Skeletal muscle tissue (tissue), 4 donors: ENCODE data around the gene PLSCR5. TPM values are rescaled to one million over a fixed set of nuclear protein-coding genes. Genes with fewer than 3 reads are reported as not detected.

Experiments
- H3K27ac ChIP-seq: one replicate; pipeline ENCODE4 v1.7.0; 2013; ENCODE audit warnings: mild to moderate bottlenecking, low read depth, low read length, inconsistent platforms
- H3K27me3 ChIP-seq, 3 donors: one replicate each; pipeline ENCODE4 v1.7.0; 2013; ENCODE audit warnings: low read length in 3 of 3; ENCODE audit not compliant: control insufficient read depth in 3 of 3, insufficient read depth in 3 of 3
- H3K36me3 ChIP-seq, 3 donors: one replicate each; pipeline ENCODE4 v1.7.0; 2013; ENCODE audit warnings: low read length in 3 of 3; ENCODE audit not compliant: control insufficient read depth in 3 of 3, insufficient read depth in 3 of 3
- H3K4me1 ChIP-seq, 3 donors: one replicate each; pipeline ENCODE4 v1.7.0; 2013; ENCODE audit warnings: low read length in 3 of 3, mild to moderate bottlenecking in 3 of 3; ENCODE audit not compliant: control insufficient read depth in 3 of 3, insufficient read depth in 3 of 3
- H3K4me3 ChIP-seq, 3 donors: one replicate each; pipeline ENCODE4 v1.7.0; 2013; ENCODE audit warnings: low read length in 3 of 3
- H3K9ac ChIP-seq, 3 donors: one replicate each; pipeline ENCODE4 v1.7.0; 2013; ENCODE audit warnings: low read length in 3 of 3, mild to moderate bottlenecking in 3 of 3, moderate library complexity in 2 of 3, low read depth in 1 of 3
- H3K9me3 ChIP-seq, 3 donors: one replicate each; pipeline ENCODE4 v1.7.0; 2013; ENCODE audit warnings: low read length in 3 of 3; ENCODE audit not compliant: control insufficient read depth in 3 of 3
- total RNA-seq: library from RNA; depleted of rRNA; stranded (reverse); fragments of >200 nt; gene quantifications from one replicate; pipeline ENCODE4 v1.2.3, GENCODE V29; 2014
- donor health status: Osteomylitis.

Gene PLSCR5
- total RNA-seq, 1 donor from 2014 or later, result not detected

GRCh38 chr3:146561463-146561862 is 43.7 kb downstream of the PLSCR5 start:
- H3K4me3 ChIP-seq, result no peak overlapping the region
- no peaks in the 10 kb centered on the region for H3K27me3 ChIP-seq
- H3K27ac ChIP-seq, result no peak overlapping the region
- H3K9ac ChIP-seq, result no peak overlapping the region
- H3K4me1 ChIP-seq, result no peaks in the 10 kb centered on the region
- H3K9me3 ChIP-seq, result no peaks in the 10 kb centered on the region
- no peaks in the 10 kb centered on the region for H3K36me3 ChIP-seq

DNA sequence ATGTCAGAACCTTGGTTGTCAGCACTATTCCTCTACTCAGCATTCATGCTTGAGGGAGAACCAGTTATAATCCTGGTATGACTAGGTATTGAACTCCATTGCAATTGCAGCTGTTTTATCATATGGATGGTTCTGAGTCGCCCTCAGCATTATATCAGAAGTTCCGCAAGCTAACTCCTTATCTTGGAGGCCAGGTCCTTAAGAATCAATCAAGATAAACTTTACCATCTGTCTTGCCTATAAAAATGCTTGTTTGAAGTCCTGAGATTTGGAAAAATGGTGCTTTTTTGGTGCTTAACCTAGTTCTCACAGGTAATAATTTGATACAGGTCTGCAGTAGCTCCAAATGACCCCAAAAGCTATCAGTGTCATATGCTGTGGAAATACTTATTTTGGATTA is 44.5 kb downstream of the PLSCR5 start:
- Histone ChIP-seq H3K36me3 (no peaks in the 10 kb centered on the region), H3K9me3 (no peaks in the 10 kb centered on the region), H3K9ac (no peak overlapping the region), H3K27ac (no peak overlapping the region), H3K4me3 (no peak overlapping the region), H3K27me3 (no peaks in the 10 kb centered on the region), H3K4me1 (no peaks in the 10 kb centered on the region)

GRCh38 chr3:146559388-146559787 is 45.8 kb downstream of the PLSCR5 start:
- Histone ChIP-seq H3K27me3 (no peaks in the 10 kb centered on the region), H3K36me3 (no peaks in the 10 kb centered on the region), H3K4me3 (no peak overlapping the region), H3K4me1 (no peaks in the 10 kb centered on the region), H3K9me3 (no peaks in the 10 kb centered on the region), H3K27ac (no peak overlapping the region), H3K9ac (no peak overlapping the region)

DNA sequence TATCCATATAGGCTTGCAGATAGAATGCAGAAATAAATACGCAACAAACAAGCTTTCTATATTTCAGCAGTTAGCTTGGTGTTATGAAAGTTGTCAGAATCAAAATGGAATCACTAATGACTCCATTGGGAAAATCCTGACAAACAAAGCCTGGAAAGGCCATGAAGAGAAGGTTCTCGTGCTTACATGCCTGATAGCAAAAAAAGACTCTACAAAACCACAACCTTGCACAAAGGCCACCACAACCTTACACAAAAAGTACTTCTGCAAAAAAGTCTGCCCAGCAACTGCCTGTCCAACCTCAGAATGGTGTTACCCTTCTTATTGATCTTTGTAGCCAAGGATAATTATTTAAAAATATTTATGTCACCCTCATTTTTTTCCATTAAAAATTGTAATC is 46.4 kb downstream of the PLSCR5 start:
- H3K4me1 ChIP-seq, result no peaks in the 10 kb centered on the region
- no peaks in the 10 kb centered on the region for H3K27me3 ChIP-seq
- H3K36me3 ChIP-seq, result no peaks in the 10 kb centered on the region
- H3K9me3 ChIP-seq, result no peaks in the 10 kb centered on the region
- H3K4me3 ChIP-seq, result no peak overlapping the region
- H3K9ac ChIP-seq, result no peak overlapping the region
- H3K27ac ChIP-seq, result no peak overlapping the region

DNA sequence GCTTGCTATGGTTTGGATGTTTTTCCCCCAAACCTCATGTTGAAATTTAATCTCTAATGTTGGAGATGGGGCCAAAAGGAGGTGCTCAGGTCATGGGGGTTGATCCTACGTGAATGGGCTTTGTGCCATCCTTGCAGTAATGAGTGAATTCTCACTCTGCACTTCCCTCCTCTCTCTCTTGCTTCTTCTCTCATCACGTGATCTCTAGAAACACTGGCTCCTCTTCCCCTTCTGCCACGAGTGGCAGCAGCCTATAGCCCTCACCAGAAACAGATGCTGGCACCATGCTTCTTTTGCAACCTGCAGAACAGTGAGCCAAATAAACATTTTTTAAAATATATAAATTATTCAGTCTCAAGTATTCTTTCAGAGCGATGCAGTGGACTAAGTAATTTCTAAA is 47.4 kb downstream of the PLSCR5 start:
- no peak overlapping the region for H3K4me3 ChIP-seq
- H3K27ac ChIP-seq, result no peak overlapping the region
- H3K9ac ChIP-seq, result no peak overlapping the region
- H3K4me1 ChIP-seq, result no peaks in the 10 kb centered on the region
- H3K27me3 ChIP-seq, result no peaks in the 10 kb centered on the region
- H3K9me3 ChIP-seq, result no peaks in the 10 kb centered on the region
- H3K36me3 ChIP-seq, result no peaks in the 10 kb centered on the region

DNA sequence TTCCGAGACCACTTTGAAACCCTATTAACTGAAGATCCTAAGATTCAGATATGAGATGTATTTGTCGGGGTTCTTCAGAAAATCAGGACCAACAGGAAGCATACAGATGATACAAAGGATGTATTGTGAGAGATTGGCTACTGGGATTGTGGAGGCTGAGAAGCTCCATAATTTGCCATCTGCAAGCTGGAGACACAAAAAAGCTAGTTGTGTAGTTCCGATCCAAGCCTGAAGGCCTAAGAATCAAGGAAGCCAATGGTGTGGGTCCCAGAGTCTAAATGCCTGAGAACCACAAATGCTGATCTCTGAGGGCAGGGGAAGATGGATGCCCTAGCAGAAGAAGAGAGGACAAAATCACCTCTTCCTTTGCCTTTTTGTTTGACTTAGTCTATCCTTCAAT is 49.8 kb downstream of the PLSCR5 start:
- no peak overlapping the region for H3K4me3 ChIP-seq
- H3K27me3 ChIP-seq, result no peaks in the 10 kb centered on the region
- no peak overlapping the region for H3K9ac ChIP-seq
- H3K9me3 ChIP-seq, result no peaks in the 10 kb centered on the region
- no peaks in the 10 kb centered on the region for H3K36me3 ChIP-seq
- H3K4me1 ChIP-seq, result no peaks in the 10 kb centered on the region
- H3K27ac ChIP-seq, result no peak overlapping the region

GRCh38 chr3:146554151-146554760 is 50.9 kb downstream of the PLSCR5 start:
- Histone ChIP-seq H3K27me3 (no peaks in the 10 kb centered on the region), H3K27ac (no peak overlapping the region), H3K9me3 (no peaks in the 10 kb centered on the region), H3K36me3 (no peaks in the 10 kb centered on the region), H3K9ac (no peak overlapping the region), H3K4me3 (no peak overlapping the region), H3K4me1 (no peaks in the 10 kb centered on the region)

DNA sequence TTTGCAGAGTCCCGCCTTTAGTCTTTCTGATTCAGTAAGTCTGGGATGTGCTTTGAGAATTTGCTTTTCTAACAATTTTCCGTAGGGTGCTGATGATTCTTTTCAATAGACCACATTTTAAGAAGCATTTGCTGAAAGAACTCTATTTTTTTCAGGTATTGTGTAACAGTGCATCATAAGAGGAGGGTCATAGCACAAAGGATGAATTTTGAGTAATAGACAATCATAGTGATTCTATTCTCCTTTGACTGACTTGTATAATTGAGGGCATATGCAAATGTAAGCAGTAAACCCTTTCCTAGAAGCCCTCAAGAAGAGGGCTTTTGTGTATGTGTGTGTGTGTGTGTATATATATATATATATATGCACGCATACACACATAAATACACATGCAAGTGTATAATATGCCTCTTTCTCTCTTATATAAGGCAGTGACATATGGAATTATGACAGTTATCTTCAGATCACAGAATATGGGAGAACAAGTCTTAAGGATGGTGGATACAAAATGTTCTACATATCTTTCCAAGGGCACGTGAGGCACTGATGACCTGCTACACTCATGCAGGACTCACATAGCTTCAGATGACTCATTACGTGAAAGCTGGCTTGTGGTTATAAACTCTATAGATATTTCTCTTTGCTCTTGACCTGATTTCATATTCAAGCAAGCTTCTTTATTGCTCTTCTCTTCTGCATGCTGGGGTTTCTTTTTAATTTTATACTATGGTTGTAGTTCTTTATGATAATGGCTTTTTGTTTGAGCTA is 54.2 kb downstream of the PLSCR5 start:
- Histone ChIP-seq H3K9ac (no peak overlapping the region), H3K36me3 (no peaks in the 10 kb centered on the region), H3K4me1 (no peaks in the 10 kb centered on the region), H3K27me3 (no peaks in the 10 kb centered on the region), H3K4me3 (no peak overlapping the region), H3K27ac (no peak overlapping the region), H3K9me3 (no peaks in the 10 kb centered on the region)

- Histone ChIP-seq H3K4me1 (no peaks in the 10 kb centered on the region), H3K4me3 (no peak overlapping the region), H3K36me3 (no peaks in the 10 kb centered on the region), H3K9me3 (no peaks in the 10 kb centered on the region), H3K27me3 (no peaks in the 10 kb centered on the region), H3K27ac (no peak overlapping the region), H3K9ac (no peak overlapping the region)
These were observed 55.0 kb downstream of the PLSCR5 start for GRCh38 chr3:146550070-146550615.

DNA sequence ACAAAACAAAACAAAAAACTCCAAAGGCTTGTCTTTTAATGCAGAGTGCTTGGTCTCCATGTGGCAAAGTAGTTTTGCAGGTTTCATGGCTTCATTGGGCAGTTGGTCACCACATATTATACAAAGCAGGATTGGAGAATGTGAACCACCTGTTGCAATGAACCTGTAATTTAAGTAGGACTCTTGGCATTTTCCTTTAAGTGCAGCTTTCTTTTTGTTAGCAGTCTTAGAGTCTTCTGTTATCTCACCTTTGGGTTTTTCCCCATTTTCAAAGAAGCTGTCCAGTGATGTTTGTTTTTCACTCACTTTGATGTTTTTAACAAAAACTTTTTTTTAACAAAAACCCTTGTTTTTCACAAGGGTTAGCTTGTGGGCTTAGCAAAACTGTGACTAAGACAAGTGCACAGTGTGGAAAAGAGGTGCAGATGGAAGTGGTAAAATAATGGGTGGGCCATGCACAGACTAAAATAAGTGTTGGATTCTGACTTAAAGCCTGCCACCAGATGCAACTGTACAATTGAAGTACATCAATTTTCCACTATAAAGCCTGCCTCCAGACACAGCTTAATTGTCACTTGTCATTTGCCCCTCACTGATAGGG is 57.8 kb downstream of the PLSCR5 start:
- peaks cover 0 to 7% (median 0%) of the 10 kb centered on the region in 3 donors for H3K4me1 ChIP-seq
- H3K9me3 ChIP-seq, result no peaks in the 10 kb centered on the region
- no peak overlapping the region for H3K27ac ChIP-seq
- no peak overlapping the region for H3K4me3 ChIP-seq
- no peaks in the 10 kb centered on the region for H3K36me3 ChIP-seq
- H3K27me3 ChIP-seq, result no peaks in the 10 kb centered on the region
- no peak overlapping the region for H3K9ac ChIP-seq
